Stimulated activated CD4-positive, alpha-beta T cell treated with anti-CD3 and anti-CD28 coated beads, Interleukin-2, amount 100 ng/mL, for 48 hours (primary cell): Measurements from ENCODE around the gene UNC5CL.

ENCODE experiments used
- DNase-seq, 2 donors: peaks; one replicate each; pipeline ENCODE4 v3.0.0-alpha.2; 2020

The UNC5CL gene

GRCh38 chr6:41002168-41002567 lies 36.9 kb downstream of the UNC5CL start:
- no peak for DNase-seq

GRCh38 chr6:41000248-41000647 lies 38.8 kb downstream of the UNC5CL start:
- no peak for DNase-seq

GRCh38 chr6:40999569-40999968 lies 39.5 kb downstream of the UNC5CL start:
- no peak for DNase-seq

- no peak for DNase-seq
Measured at GRCh38 chr6:40998661-40999060, 40.4 kb downstream of the UNC5CL start.

- no peak for DNase-seq
Measured at GRCh38 chr6:40997234-40997957, 41.6 kb downstream of the UNC5CL start.

GRCh38 chr6:40996591-40997233 lies 42.3 kb downstream of the UNC5CL start:
- DNase-seq: no peak

GRCh38 chr6:40992746-40993145 lies 46.3 kb downstream of the UNC5CL start:
- no peak for DNase-seq

GRCh38 chr6:40990301-40990700 lies 48.7 kb downstream of the UNC5CL start:
- no peak for DNase-seq

- DNase-seq: no peak
Measured at GRCh38 chr6:40989204-40990169, 49.5 kb downstream of the UNC5CL start.

GRCh38 chr6:40988634-40989033 lies 50.4 kb downstream of the UNC5CL start:
- no peak for DNase-seq

- DNase-seq: no peak
Measured at GRCh38 chr6:40986921-40987819, 51.9 kb downstream of the UNC5CL start.

- no peak for DNase-seq
Measured at GRCh38 chr6:40986364-40986763, 52.7 kb downstream of the UNC5CL start.

- DNase-seq: no peak
Measured at GRCh38 chr6:40983752-40984151, 55.3 kb downstream of the UNC5CL start.

- DNase-seq: no peak
Measured at GRCh38 chr6:40982917-40983316, 56.1 kb downstream of the UNC5CL start.

GRCh38 chr6:40978687-40979289 lies 60.2 kb downstream of the UNC5CL start:
- no peak for DNase-seq

- DNase-seq: no peak
Measured at GRCh38 chr6:40977695-40978094, 61.3 kb downstream of the UNC5CL start.

GRCh38 chr6:40977085-40977484 lies 61.9 kb downstream of the UNC5CL start:
- no peak for DNase-seq
